ENCODE measurements around the gene EMSY. TPM values are rescaled to one million over a fixed set of nuclear protein-coding genes. Genes with fewer than 3 reads are reported as not detected.

EMSY gene
- polyA plus RNA-seq, 1 donor (not counting 4 experiments of a cell fraction or from before 2014, with no cell fraction given) = 11.3 TPM

DNA sequence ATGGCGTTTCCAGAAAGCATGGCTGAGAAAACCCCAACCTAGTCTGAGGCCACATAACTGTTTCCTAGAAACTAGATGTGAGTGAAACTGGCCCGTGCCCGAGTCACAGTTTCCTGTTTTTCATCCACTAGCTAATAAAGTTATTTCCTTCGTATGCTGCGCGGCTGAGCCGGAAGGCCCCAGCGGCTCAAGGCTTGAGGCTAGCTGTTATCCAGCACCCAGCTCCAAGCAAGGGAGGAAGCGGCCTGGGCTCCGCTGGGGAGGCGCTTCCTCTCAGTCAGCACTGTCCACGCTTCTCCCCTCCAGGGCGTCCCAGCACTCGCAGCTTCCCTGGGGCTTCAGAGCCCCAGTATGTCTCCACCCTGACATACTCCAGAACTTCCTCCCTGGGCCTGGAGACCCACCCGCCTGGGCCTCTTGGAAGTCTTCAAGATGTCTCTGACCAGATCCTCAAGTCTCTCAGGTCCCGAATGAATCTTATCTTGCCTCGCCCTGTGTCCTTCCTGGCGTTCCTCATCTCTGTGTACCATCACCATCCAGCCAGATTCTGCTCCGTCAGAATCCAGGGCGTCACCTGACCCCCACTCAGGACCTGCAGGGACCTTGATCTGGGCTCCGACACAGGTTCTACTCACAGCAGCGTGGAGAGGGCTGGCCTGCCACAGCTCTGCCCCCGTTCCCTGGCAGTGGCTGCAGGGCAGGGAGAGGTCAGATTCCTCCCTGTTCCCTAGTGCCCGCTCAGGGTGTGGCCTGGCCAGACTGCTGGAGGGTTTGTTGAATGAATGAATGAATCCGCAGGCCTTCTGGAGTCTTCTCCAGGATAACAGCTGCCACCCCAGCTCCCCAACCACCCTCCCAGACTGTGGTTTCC is 143.9 kb downstream of the EMSY start:
- Histone ChIP-seq H4K20me1 (ENCODE audit: control insufficient read depth, extremely low read depth, insufficient read depth, low read length) (no peaks in the 10 kb centered on the region), H3K9me1 (ENCODE audit: control insufficient read depth, extremely low read depth, insufficient read depth, low read length) (no peaks in the 10 kb centered on the region), H3K27ac (ENCODE audit: control insufficient read depth, insufficient read depth, low read length) (no peak overlapping the region), H2AFZ (ENCODE audit: control insufficient read depth, low read length) (no peak overlapping the region), H3K4me2 (ENCODE audit: control insufficient read depth, extremely low read depth, insufficient read depth, low read depth, low read length) (no peak overlapping the region), H3K4me3 (ENCODE audit: control insufficient read depth in 2 of 3, extremely low read depth in 1 of 3, insufficient read depth in 2 of 3, low read depth in 1 of 3, low read length in 3 of 3) (no peak overlapping the region), H3K9ac (ENCODE audit: control insufficient read depth, extremely low read depth, insufficient read depth, low read length) (no peak overlapping the region), H3K27me3 (ENCODE audit: control insufficient read depth, extremely low read depth, insufficient read depth, low read length) (no peaks in the 10 kb centered on the region), H3K4me1 (ENCODE audit: control insufficient read depth, extremely low read depth, insufficient read depth, low read length) (peaks cover 2% of the 10 kb centered on the region), H3K36me3 (ENCODE audit: control insufficient read depth in 2 of 2, extremely low read depth in 1 of 2, insufficient read depth in 2 of 2, low read length in 2 of 2) (no peaks in the 10 kb centered on the region), H3K9me3 (ENCODE audit: control insufficient read depth, low read depth, low read length) (no peaks in the 10 kb centered on the region), H3K79me2 (ENCODE audit: control insufficient read depth, insufficient read depth, low read length) (no peaks in the 10 kb centered on the region)
- no peak for FAIRE-seq
- dilution Hi-C loops (cut with MboI; ENCODE audit: extremely low pct_ligation_motif_present, low sequenced_read_pairs) = no loop called here
- TF ChIP-seq, protein P1, sequence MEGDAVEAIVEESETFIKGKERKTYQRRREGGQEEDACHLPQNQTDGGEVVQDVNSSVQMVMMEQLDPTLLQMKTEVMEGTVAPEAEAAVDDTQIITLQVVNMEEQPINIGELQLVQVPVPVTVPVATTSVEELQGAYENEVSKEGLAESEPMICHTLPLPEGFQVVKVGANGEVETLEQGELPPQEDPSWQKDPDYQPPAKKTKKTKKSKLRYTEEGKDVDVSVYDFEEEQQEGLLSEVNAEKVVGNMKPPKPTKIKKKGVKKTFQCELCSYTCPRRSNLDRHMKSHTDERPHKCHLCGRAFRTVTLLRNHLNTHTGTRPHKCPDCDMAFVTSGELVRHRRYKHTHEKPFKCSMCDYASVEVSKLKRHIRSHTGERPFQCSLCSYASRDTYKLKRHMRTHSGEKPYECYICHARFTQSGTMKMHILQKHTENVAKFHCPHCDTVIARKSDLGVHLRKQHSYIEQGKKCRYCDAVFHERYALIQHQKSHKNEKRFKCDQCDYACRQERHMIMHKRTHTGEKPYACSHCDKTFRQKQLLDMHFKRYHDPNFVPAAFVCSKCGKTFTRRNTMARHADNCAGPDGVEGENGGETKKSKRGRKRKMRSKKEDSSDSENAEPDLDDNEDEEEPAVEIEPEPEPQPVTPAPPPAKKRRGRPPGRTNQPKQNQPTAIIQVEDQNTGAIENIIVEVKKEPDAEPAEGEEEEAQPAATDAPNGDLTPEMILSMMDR (optimal IDR thresholded peaks at IDR 0.05 in 1 of 3, IDR thresholded peaks at IDR 0.05 in 1 of 3, conservative IDR thresholded peaks at IDR 0.05 in 1 of 3; ENCODE audit: extremely low read depth in 1 of 3, insufficient read depth in 2 of 3, low read length in 3 of 3) = no peak
- no peak for TF ChIP-seq EZH2 (IDR thresholded peaks at IDR 0.05; ENCODE audit: low read length)
- DNase-seq (ENCODE audit: low read depth, low spot score) = no peak

DNA sequence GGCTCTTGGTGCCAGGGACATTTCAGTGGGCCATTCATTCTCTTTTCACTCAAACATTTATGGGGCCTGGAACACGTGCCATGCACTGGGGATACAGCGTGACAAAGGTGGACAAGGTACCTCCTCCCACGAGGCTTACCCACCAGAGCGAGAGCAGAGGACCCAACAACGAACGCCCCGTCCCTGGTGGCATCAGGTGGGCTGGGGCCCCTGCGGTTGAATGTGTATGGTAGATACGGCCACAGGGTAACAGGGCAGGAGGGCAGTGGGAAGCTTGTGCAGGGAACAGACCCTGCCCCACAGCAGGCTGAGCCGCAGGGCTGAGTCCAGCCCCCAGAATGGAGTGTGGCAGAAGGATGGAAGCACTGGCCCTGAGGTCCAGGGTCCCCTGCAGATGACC is 144.7 kb downstream of the EMSY start:
- H4K20me1 ChIP-seq (ENCODE audit: control insufficient read depth, extremely low read depth, insufficient read depth, low read length) = no peaks in the 10 kb centered on the region
- H3K9me1 ChIP-seq (ENCODE audit: control insufficient read depth, extremely low read depth, insufficient read depth, low read length) = no peaks in the 10 kb centered on the region
- H3K79me2 ChIP-seq (ENCODE audit: control insufficient read depth, insufficient read depth, low read length) = no peaks in the 10 kb centered on the region
- TF ChIP-seq, protein P1 (optimal IDR thresholded peaks at IDR 0.05 in 1 of 3, IDR thresholded peaks at IDR 0.05 in 1 of 3, conservative IDR thresholded peaks at IDR 0.05 in 1 of 3; ENCODE audit: extremely low read depth in 1 of 3, insufficient read depth in 2 of 3, low read length in 3 of 3) = no peak
- no peak for TF ChIP-seq EZH2 (IDR thresholded peaks at IDR 0.05; ENCODE audit: low read length)
- H3K9ac ChIP-seq (ENCODE audit: control insufficient read depth, extremely low read depth, insufficient read depth, low read length) = no peak overlapping the region
- no peak overlapping the region for H2AFZ ChIP-seq (ENCODE audit: control insufficient read depth, low read length)
- no peaks in the 10 kb centered on the region for H3K27me3 ChIP-seq (ENCODE audit: control insufficient read depth, extremely low read depth, insufficient read depth, low read length)
- no peak overlapping the region for H3K4me2 ChIP-seq (ENCODE audit: control insufficient read depth, extremely low read depth, insufficient read depth, low read depth, low read length)
- FAIRE-seq = no peak
- peaks cover 2% of the 10 kb centered on the region for H3K4me1 ChIP-seq (ENCODE audit: control insufficient read depth, extremely low read depth, insufficient read depth, low read length)
- no peak for DNase-seq (ENCODE audit: low read depth, low spot score)
- H3K27ac ChIP-seq (ENCODE audit: control insufficient read depth, insufficient read depth, low read length) = no peak overlapping the region
- H3K36me3 ChIP-seq (ENCODE audit: control insufficient read depth in 2 of 2, extremely low read depth in 1 of 2, insufficient read depth in 2 of 2, low read length in 2 of 2) = no peaks in the 10 kb centered on the region
- H3K9me3 ChIP-seq (ENCODE audit: control insufficient read depth, low read depth, low read length) = no peaks in the 10 kb centered on the region
- dilution Hi-C loops (cut with MboI; ENCODE audit: extremely low pct_ligation_motif_present, low sequenced_read_pairs) = no loop called here
- no peak overlapping the region for H3K4me3 ChIP-seq (ENCODE audit: control insufficient read depth in 2 of 3, extremely low read depth in 1 of 3, insufficient read depth in 2 of 3, low read depth in 1 of 3, low read length in 3 of 3)

Measured in keratinocyte (primary cell).